GM19397 (cell line): ENCODE measurements around the gene ZNF684.
"Not testable (repeated sequence)": the region's sequence is repeated elsewhere in the genome, so short reads cannot be mapped to it uniquely, and the experiment has no call there.

ENCODE experiments used
- ATAC-seq: cut with Tn5 transposase; IDR thresholded peaks from one replicate; pipeline ENCODE4 v1.9.1; 2021; ENCODE audit warnings: mild to moderate bottlenecking, moderate library complexity; ENCODE audit not compliant: unreplicated experiment

Gene ZNF684

GRCh38 chr1:40567825-40568224 lies 36.4 kb downstream of the ZNF684 start:
- no peak for ATAC-seq

DNA sequence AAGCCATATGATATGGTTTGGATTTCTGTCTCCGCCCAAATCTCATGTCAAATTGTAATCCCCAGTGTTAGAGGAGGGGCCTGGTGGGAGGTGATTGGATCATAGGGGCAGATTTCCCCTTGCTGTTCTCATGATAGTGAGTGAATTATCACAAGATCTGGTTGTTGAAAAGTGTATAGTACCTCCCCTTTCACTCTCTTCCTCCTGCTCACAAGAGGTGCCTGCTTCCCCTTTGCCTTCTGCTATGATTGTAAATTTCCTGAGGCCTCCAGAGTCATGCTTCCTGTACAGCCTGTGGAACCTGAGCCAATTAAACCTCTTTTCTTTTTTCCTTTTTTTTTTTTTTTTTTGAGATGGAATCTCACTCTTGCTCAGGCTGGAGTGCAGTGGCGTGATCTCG lies 43.4 kb downstream of the ZNF684 start:
- not testable (repeated sequence) for ATAC-seq

- ATAC-seq, result no peak
Observed at GRCh38 chr1:40575336-40575735, 43.9 kb downstream of the ZNF684 start.

DNA sequence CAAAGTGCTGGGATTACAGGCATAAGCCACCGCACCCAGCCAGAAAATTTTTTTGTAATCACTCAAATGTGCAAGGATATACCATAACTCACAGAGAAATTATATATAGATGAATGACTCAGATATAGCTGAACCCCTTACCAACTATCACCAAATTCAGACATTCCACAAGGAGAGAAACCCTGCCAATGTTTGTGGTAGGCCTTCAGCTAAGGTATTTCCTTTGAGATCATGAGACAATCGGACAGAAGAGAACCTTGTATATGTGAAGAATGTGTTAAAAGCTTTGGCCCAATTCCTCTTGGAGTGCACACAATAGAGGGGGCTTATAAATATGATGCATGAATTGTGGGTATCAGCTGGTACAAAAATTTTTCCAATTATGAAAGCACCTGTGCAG lies 50.7 kb downstream of the ZNF684 start:
- ATAC-seq, result no peak

- no peak for ATAC-seq
Observed at GRCh38 chr1:40583980-40584379, 52.5 kb downstream of the ZNF684 start.

GRCh38 chr1:40588586-40588985 lies 57.1 kb downstream of the ZNF684 start:
- no peak for ATAC-seq

GRCh38 chr1:40592107-40592803 lies 60.8 kb downstream of the ZNF684 start:
- no peak for ATAC-seq

DNA sequence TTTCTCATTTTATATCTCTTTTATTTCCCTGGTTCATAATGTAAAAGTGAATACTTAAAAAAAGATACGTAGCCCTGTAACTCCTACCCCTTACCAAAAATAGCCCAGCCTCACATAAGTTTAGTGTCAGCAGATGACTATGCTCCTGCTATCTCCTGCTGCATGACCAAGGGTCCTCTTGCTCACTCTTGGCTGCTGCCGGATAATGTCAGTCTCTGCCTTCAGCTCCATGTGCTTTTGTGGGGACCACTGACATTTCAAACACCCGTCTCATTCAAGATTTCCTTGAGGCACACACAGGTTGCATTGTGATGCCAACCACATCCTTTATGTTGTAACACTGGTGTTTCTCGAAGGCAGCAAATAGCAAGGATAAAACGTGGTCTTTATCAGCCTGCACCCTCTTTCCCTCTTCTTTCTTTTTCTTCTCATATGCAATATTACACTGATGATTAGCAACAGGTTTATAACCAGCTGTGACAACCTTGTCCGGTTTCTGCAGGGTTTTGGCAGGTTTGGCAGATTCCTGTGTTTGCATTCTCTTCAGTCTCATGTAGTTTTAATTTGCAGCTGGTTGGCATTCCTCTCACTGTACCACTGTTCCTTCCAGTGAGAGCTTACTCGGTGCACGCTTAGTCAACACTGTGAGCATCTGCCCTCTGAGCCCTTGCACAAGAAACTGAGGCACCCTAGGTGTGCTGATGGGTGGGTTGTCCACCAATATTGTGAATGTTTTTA lies 62.2 kb downstream of the ZNF684 start:
- ATAC-seq, result no peak

DNA sequence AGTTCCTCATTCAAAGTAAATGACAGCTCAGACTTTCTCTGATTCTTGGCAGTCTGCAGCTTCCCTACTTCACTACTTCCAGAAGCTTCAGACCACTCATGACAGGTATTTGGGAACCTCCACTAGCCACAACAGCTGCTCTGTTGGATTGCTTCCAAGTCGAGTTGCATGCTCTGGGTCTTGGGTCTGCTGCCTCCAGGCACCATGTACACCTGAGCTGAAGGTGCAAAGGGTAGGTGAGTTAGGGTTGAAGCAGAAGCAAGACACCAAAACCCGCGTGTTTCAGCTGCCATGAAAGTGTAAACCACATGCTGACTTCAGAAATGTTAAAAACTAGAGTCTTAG lies 62.7 kb downstream of the ZNF684 start:
- ATAC-seq, result no peak

DNA sequence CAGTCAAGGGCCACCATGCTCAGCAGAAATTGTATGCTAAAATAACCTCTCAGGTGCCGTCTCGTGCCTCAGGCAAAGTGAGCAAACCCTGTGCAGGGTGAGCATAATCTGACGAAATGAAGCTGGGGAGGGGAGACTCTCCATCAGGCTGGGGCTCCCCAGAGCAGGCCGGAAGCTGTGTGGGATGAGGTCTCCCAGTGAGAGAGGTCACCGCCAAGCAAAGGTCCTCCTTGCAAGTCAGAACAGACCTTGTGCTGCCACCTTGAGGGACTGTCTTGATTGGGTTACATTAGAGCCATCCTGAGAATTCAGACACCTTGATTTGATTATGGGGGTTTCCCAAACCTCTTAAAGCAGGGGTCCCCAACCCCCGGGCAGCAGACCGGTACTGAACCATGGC lies 64.2 kb downstream of the ZNF684 start:
- ATAC-seq, result no peak
